PFSK-1 (cell line): ENCODE data around the gene PRSS57.

Source experiments
- FOXP2 ChIP-seq: optimal IDR thresholded peaks from 2 replicates; pipeline ENCODE3; 2011; ENCODE audit warnings: borderline replicate concordance, control low read depth, inconsistent platforms; ENCODE audit not compliant: insufficient read depth; ENCODE audit errors: extremely low read length, extremely low read depth
- POLR2AphosphoS5 ChIP-seq: IDR thresholded peaks from 2 replicates; pipeline ENCODE4 v1.6.1; 2012; ENCODE audit warnings: low read depth, mild to moderate bottlenecking, control low read depth, low read length, moderate library complexity
- REST ChIP-seq, 2 experiments: IDR thresholded peaks; 2 replicates each; pipeline versions ENCODE4 v1.6.1 to v1.8.0; 2011 to 2012; ENCODE audit warnings: low read depth in 2 of 2, low read length in 2 of 2, control low read depth in 1 of 2, inconsistent platforms in 1 of 2, mild to moderate bottlenecking in 1 of 2, moderate library complexity in 1 of 2; ENCODE audit not compliant: insufficient read depth in 1 of 2
- SIN3A ChIP-seq: IDR thresholded peaks from 2 replicates; pipeline ENCODE4 v1.6.1; 2012; ENCODE audit warnings: mild to moderate bottlenecking, low read length, moderate library complexity, borderline replicate concordance; ENCODE audit not compliant: insufficient read depth
- TAF1 ChIP-seq: IDR thresholded peaks from 2 replicates; pipeline ENCODE4 v1.6.1; 2012; ENCODE audit warnings: low read length, control low read depth, borderline replicate concordance; ENCODE audit not compliant: insufficient read depth

PRSS57 gene

GRCh38 chr19:728011-728410 lies 32.8 kb upstream of the PRSS57 start:
- TF ChIP-seq FOXP2 (peak; percentile 63), SIN3A (no peak), TAF1 (no peak), REST (IDR thresholded peaks at IDR 0.05; ENCODE audit: insufficient read depth in 1 of 2, low read depth in 2 of 2, low read length in 2 of 2) (no peak), POLR2AphosphoS5 (no peak)

DNA sequence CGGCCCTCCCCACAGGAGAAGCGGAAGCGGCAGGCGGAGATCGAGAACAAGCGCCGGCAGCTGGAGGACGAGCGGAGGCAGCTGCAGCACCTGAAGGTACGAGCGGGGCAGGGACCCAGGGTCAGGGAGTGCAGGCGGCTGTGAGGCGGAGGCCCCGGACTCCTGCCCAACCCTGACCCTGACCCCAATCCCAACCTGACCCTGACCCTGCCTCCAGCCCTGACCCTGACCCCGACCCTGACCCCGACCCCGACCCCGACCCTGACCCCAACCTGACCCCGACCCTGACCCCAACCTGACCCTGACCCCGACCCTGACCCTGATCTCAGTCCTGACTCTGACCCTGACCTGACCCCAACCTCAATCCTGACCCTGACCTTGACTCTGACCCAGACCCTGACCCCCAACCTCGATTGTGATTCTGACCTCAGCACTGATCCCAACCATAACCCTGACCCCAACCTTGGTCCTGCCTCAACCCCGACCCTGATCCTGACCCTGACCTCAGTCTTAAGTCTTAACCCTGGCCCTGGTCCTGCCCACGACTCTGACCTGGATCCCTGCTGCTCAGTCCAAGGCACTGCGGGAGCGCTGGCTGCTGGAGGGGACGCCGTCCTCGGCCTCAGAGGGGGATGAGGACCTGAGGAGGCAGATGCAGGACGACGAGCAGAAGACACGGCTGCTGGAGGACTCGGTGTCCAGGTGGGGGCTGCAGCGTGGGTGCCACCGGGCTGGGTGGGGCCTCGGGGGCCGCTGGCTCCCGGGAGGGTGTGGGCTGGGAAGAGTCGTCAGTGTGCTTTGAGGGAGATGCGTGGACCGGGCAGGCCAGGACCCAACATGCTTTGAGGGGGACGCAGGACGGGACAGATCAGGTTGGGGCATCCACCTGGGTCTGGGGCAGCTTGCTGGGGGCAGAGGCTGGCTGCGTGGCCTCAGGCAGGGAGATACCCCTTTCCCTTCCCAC lies 32.0 kb upstream of the PRSS57 start:
- TF ChIP-seq TAF1 (no peak), POLR2AphosphoS5 (no peak), REST (IDR thresholded peaks at IDR 0.05; ENCODE audit: insufficient read depth in 1 of 2, low read depth in 2 of 2, low read length in 2 of 2) (no peak), FOXP2 (no peak), SIN3A (no peak)

DNA sequence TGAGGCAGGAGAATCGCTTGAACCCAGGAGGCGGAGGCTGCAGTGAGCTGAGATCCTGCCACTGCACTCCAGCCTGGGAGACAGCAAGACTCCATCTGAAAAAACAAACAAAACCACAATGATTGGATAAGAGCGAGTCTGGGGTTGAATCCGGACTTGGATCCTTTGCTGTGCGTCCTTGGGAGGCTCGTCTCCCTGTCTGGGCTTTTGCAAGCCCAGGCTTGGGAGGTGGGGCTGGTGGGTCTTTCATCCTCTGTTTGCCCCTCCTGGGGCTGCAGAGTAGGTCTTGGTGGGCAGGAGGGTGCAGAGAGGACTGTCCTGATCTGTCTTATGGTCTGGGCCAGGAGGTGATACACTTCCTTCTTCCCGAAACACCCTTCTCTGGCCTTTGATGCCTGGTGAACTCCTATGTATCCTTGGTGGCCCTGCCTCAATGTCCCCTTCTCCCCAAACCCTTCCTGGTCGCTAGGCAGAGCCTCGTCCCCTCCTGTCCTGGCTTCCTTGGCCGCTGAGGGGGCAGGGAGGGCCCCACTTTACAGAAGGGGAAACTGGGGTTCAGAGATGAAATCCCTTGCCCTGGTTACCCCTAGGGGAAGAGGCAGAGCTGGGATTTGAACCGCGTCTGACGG lies 30.3 kb upstream of the PRSS57 start:
- no peak for TF ChIP-seq SIN3A
- TF ChIP-seq FOXP2, result no peak
- no peak for TF ChIP-seq TAF1
- no peak for TF ChIP-seq REST (IDR thresholded peaks at IDR 0.05; ENCODE audit: insufficient read depth in 1 of 2, low read depth in 2 of 2, low read length in 2 of 2)
- TF ChIP-seq POLR2AphosphoS5, result no peak

DNA sequence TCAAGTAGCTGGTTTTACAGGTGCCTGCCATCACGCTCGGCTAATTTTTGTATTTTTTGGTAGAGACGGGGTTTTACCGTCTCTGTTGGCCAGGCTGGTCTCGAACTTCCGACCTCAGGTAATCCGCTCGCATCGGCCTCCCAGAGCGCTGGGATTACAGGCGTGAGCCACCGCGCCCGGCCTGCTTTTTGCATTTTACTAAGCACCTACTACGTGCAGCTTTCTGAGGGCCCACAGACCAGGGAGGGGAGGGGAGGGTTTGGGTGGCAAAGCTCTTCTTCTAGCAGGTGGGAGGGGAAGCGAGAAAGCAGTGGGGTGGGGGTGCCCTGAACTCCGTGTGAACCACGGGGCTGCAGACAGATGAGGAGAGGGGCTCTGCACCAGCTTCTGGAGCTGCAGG lies 28.5 kb upstream of the PRSS57 start:
- TF ChIP-seq SIN3A, result no peak
- TF ChIP-seq POLR2AphosphoS5, result no peak
- no peak for TF ChIP-seq FOXP2
- TF ChIP-seq REST (IDR thresholded peaks at IDR 0.05; ENCODE audit: insufficient read depth in 1 of 2, low read depth in 2 of 2, low read length in 2 of 2), result no peak
